Measurements from ENCODE around the gene USP25. TPM values are rescaled to one million over a fixed set of nuclear protein-coding genes. Genes with fewer than 3 reads are reported as not detected.

Gene USP25
- polyA plus RNA-seq, 1 donor (not counting 4 experiments of a cell fraction or from before 2014, with no cell fraction given) = 17.8 TPM

- H2AFZ ChIP-seq (ENCODE audit: control insufficient read depth, low read length) = no peak overlapping the region
- dilution Hi-C loops (cut with MboI; ENCODE audit: extremely low pct_ligation_motif_present, low sequenced_read_pairs) = no loop called here
Observed at GRCh38 chr21:15843766-15844165, 114.0 kb downstream of the USP25 start.

DNA sequence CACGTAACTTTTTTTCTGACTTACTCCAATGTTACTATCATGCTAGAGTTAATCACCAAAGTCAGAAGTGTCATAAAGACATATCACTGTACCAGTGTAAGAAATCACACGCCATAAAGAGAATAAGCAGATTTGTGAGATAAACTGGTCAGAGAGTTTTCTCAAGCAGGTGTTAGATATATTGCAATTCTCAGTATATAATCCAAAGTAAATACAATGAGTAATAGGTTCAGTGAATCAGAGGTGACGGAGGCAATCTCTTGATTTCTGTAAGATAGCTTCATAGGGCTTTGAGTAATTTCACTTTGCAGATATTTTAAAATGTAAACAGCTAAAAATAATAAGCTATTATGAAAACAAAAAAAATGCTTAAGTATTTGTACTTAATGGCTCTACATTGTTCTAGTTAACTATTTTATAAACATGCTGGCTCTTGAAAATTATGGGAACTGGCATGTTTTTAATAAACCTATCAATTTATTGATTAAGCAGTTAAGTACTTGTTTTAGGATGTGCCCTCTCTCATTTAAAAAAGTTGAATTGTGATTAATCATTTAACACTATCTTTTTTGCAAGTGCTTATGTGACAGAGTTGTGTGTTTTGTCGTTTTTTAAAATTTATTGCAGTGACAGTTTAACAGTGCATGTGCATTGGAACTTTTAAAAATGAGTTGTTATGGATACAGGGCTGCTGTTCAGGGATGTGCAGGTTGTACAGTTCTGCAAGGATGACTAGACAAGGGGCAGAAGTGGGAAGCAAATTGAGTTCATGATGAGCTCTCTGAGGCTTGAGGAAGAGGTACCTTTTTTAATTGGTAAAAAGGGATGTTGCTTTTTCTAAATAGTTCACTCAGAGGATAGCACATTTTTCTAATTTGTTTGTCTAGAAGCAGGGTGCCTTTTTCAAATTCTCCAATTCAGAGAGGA is 119.1 kb downstream of the USP25 start:
- Histone ChIP-seq H3K27ac (ENCODE audit: control insufficient read depth, insufficient read depth, low read length) (no peak overlapping the region), H3K36me3 (ENCODE audit: control insufficient read depth in 2 of 2, extremely low read depth in 1 of 2, insufficient read depth in 2 of 2, low read length in 2 of 2) (peaks cover 0 to 3% of the 10 kb centered on the region in 2 experiments), H3K27me3 (ENCODE audit: control insufficient read depth, extremely low read depth, insufficient read depth, low read length) (no peaks in the 10 kb centered on the region), H3K4me1 (ENCODE audit: control insufficient read depth, extremely low read depth, insufficient read depth, low read length) (peaks cover 11% of the 10 kb centered on the region), H3K4me2 (ENCODE audit: control insufficient read depth, extremely low read depth, insufficient read depth, low read depth, low read length) (no peak overlapping the region), H3K79me2 (ENCODE audit: control insufficient read depth, insufficient read depth, low read length) (no peaks in the 10 kb centered on the region), H3K9me1 (ENCODE audit: control insufficient read depth, extremely low read depth, insufficient read depth, low read length) (no peaks in the 10 kb centered on the region), H2AFZ (ENCODE audit: control insufficient read depth, low read length) (no peak overlapping the region), H3K4me3 (ENCODE audit: control insufficient read depth in 2 of 3, extremely low read depth in 1 of 3, insufficient read depth in 2 of 3, low read depth in 1 of 3, low read length in 3 of 3) (no peak overlapping the region), H3K9me3 (ENCODE audit: control insufficient read depth, low read depth, low read length) (no peaks in the 10 kb centered on the region), H3K9ac (ENCODE audit: control insufficient read depth, extremely low read depth, insufficient read depth, low read length) (no peak overlapping the region), H4K20me1 (ENCODE audit: control insufficient read depth, extremely low read depth, insufficient read depth, low read length) (no peaks in the 10 kb centered on the region)
- dilution Hi-C loops (cut with MboI; ENCODE audit: extremely low pct_ligation_motif_present, low sequenced_read_pairs) = no loop called here
- DNase-seq (ENCODE audit: low read depth, low spot score) (no peak), FAIRE-seq (no peak)
- TF ChIP-seq CTCF (optimal IDR thresholded peaks at IDR 0.05 in 1 of 3, IDR thresholded peaks at IDR 0.05 in 1 of 3, conservative IDR thresholded peaks at IDR 0.05 in 1 of 3; ENCODE audit: extremely low read depth in 1 of 3, insufficient read depth in 2 of 3, low read length in 3 of 3) (no peak), EZH2 (IDR thresholded peaks at IDR 0.05; ENCODE audit: low read length) (no peak)

More at GRCh38 chr21:15843766-15844165, 114.0 kb downstream of the USP25 start:
- Histone ChIP-seq H3K27me3 (ENCODE audit: control insufficient read depth, extremely low read depth, insufficient read depth, low read length) (no peaks in the 10 kb centered on the region), H3K9ac (ENCODE audit: control insufficient read depth, extremely low read depth, insufficient read depth, low read length) (no peak overlapping the region), H3K4me3 (ENCODE audit: control insufficient read depth in 2 of 3, extremely low read depth in 1 of 3, insufficient read depth in 2 of 3, low read depth in 1 of 3, low read length in 3 of 3) (no peak overlapping the region), H3K36me3 (ENCODE audit: control insufficient read depth in 2 of 2, extremely low read depth in 1 of 2, insufficient read depth in 2 of 2, low read length in 2 of 2) (peaks cover 0 to 3% of the 10 kb centered on the region in 2 experiments), H3K79me2 (ENCODE audit: control insufficient read depth, insufficient read depth, low read length) (no peaks in the 10 kb centered on the region), H3K4me2 (ENCODE audit: control insufficient read depth, extremely low read depth, insufficient read depth, low read depth, low read length) (no peak overlapping the region), H3K27ac (ENCODE audit: control insufficient read depth, insufficient read depth, low read length) (no peak overlapping the region), H4K20me1 (ENCODE audit: control insufficient read depth, extremely low read depth, insufficient read depth, low read length) (no peaks in the 10 kb centered on the region), H3K9me3 (ENCODE audit: control insufficient read depth, low read depth, low read length) (no peaks in the 10 kb centered on the region), H3K9me1 (ENCODE audit: control insufficient read depth, extremely low read depth, insufficient read depth, low read length) (no peaks in the 10 kb centered on the region), H3K4me1 (ENCODE audit: control insufficient read depth, extremely low read depth, insufficient read depth, low read length) (peaks cover 18% of the 10 kb centered on the region)
- DNase-seq (ENCODE audit: low read depth, low spot score) = no peak
- TF ChIP-seq EZH2 (IDR thresholded peaks at IDR 0.05; ENCODE audit: low read length) (no peak), CTCF (optimal IDR thresholded peaks at IDR 0.05 in 1 of 3, IDR thresholded peaks at IDR 0.05 in 1 of 3, conservative IDR thresholded peaks at IDR 0.05 in 1 of 3; ENCODE audit: extremely low read depth in 1 of 3, insufficient read depth in 2 of 3, low read length in 3 of 3) (no peak)
- no peak for FAIRE-seq
